Measurements from ENCODE around the gene DLG1. TPM values are rescaled to one million over a fixed set of nuclear protein-coding genes. Genes with fewer than 3 reads are reported as not detected.

Gene DLG1
- 59.3 TPM for polyA plus RNA-seq (2013, experiment 1 of 2)
- polyA plus RNA-seq (2013, experiment 2 of 2), result 70.9 TPM

DNA sequence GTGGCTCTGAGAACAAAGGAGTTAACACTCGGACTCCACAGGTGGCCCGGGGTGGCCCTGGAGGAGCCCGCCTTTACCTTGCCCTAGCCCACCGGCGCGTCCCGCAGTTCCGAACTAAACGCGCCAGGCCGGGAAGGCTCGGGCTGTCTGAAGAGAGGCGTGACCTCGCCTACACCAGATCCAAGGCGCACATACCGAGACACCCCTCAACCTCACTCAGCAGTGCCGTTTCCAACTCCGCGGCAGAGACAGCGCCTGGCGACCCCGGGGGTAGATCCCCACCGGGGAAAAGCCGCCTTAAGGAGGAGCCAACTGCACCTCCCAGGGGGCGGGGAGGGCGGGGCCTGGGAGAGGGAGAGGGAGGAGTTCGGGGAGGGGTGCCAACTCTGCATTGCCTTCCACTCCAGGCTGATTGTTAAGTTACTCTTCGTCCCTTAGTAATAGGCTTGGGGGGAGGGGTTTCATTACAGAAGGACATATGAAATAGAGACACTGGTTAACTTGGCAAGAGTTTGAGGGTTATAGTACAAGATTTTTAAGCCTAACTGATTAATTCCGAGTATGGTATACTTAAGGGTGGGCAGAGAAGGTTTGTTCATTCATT is at the start of gene DLG1:
TSS of gene DLG1 (minus strand) at position 272 of the 604 bp plus-strand sequence. CDS start 1,408 bp downstream, outside the sequence.
- Histone ChIP-seq H3K4me1 (ENCODE audit: control insufficient read depth, insufficient read depth, low read length, poor library complexity, severe bottlenecking) (peaks cover 4% of the 10 kb centered on the region), H3K27ac (ENCODE audit: low read depth, low read length, severe bottlenecking) (peak within 1 kb of the TSS; percentile 89), H3K36me3 (ENCODE audit: control insufficient read depth, insufficient read depth, low read length) (peaks cover 23% of the 10 kb centered on the region), H3K9me3 (ENCODE audit: control insufficient read depth, low read length) (no peaks in the 10 kb centered on the region), H3K4me3 (ENCODE audit: extremely low read depth, insufficient read depth, low read length, poor library complexity, severe bottlenecking) (peak within 1 kb of the TSS; percentile 76)
- WGBS, 2 experiments (ENCODE audit: insufficient coverage in 2 of 2), result 0% methylated on average over 16 to 21 of the region's 29 CpGs

DNA sequence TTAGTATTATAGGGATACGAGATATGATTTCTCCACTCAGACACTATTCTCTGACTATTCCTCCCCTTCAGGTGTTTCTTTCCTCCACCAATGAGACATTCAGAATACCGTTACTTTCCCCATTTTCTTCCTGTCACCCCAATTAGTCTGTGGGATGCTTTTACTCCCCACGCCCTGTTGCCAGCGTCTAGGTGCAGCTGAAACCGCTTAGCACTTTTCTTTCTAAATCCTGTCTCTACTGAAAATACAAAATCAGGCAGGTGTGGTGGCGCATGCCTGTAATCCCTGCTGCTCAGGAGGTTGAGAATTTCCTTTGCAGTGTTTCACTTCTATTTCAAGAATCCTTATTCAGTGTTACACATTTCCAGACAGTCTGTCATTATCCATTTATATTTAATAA is 49.6 kb upstream of the DLG1 start:
- WGBS, 2 experiments (ENCODE audit: insufficient coverage in 2 of 2), result 87 to 90% methylated on average over 2 to 5 of the region's 6 CpGs
- H3K4me1 ChIP-seq (ENCODE audit: control insufficient read depth, insufficient read depth, low read length, poor library complexity, severe bottlenecking), result peaks cover 4% of the 10 kb centered on the region
- no peak overlapping the region for H3K27ac ChIP-seq (ENCODE audit: low read depth, low read length, severe bottlenecking)
- no peak overlapping the region for H3K4me3 ChIP-seq (ENCODE audit: extremely low read depth, insufficient read depth, low read length, poor library complexity, severe bottlenecking)
- no peaks in the 10 kb centered on the region for H3K36me3 ChIP-seq (ENCODE audit: control insufficient read depth, insufficient read depth, low read length)
- no peaks in the 10 kb centered on the region for H3K9me3 ChIP-seq (ENCODE audit: control insufficient read depth, low read length)

DNA sequence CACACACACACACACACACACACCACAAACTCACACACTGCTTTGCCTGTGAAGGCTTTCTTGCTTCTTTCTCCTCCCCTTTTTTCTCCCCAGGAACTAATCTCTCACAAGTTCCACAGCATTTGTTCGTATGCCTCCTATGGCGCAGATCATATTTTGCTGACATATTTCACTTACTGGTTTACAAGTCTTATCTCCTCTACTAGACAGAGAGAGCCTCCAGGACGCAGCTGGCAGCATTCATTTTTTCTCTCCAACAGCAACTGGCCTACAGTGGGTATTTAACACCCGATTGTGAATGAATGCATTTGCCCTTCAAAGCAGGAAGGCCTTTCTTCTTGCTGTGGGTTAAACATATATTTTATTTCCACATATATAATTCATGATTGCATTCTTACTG is 47.0 kb upstream of the DLG1 start:
- Histone ChIP-seq H3K36me3 (ENCODE audit: control insufficient read depth, insufficient read depth, low read length) (no peaks in the 10 kb centered on the region), H3K4me1 (ENCODE audit: control insufficient read depth, insufficient read depth, low read length, poor library complexity, severe bottlenecking) (peaks cover 4% of the 10 kb centered on the region), H3K27ac (ENCODE audit: low read depth, low read length, severe bottlenecking) (no peak overlapping the region), H3K4me3 (ENCODE audit: extremely low read depth, insufficient read depth, low read length, poor library complexity, severe bottlenecking) (no peak overlapping the region), H3K9me3 (ENCODE audit: control insufficient read depth, low read length) (no peaks in the 10 kb centered on the region)
- WGBS, 2 experiments (ENCODE audit: insufficient coverage in 2 of 2), result 86 to 97% methylated on average over 3 of the region's 4 CpGs

DNA sequence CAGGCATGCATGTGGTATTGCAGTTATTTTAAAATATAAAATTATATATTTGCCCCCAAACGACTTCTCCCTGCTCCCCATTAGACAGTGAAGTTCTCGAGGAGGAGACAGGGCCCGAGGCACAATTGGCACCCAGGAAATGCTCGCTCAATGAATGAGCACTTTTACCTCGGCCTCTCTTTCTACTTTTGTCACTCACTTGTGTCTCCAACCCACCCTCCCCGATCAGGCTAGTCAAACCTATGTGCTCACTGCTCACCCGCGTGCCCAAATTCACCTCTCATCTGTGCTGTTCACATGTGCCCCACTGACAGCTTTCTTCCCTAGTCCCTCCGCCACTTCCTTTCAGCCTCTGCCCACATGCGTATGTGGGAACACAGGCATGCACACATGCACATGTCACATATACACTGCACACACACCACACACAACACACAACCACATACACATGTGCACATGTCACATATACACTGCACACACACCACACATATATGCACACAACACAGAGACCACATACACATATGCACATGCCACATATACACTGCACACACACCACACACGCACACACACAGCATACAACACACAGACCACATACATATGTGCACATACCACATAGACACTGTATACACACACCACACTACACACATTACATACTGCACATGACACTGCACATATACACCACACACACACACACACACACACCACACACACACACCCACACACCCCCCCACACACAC is 46.3 kb upstream of the DLG1 start:
- H3K27ac ChIP-seq (ENCODE audit: low read depth, low read length, severe bottlenecking), result no peak overlapping the region
- no peaks in the 10 kb centered on the region for H3K36me3 ChIP-seq (ENCODE audit: control insufficient read depth, insufficient read depth, low read length)
- no peak overlapping the region for H3K4me3 ChIP-seq (ENCODE audit: extremely low read depth, insufficient read depth, low read length, poor library complexity, severe bottlenecking)
- peaks cover 9% of the 10 kb centered on the region for H3K4me1 ChIP-seq (ENCODE audit: control insufficient read depth, insufficient read depth, low read length, poor library complexity, severe bottlenecking)
- WGBS, 2 experiments (ENCODE audit: insufficient coverage in 2 of 2), result 93 to 96% methylated on average over 8 to 9 of the region's 11 CpGs
- no peaks in the 10 kb centered on the region for H3K9me3 ChIP-seq (ENCODE audit: control insufficient read depth, low read length)

- 88 to 89% methylated on average over 9 to 10 of the region's 10 CpGs for WGBS, 2 experiments (ENCODE audit: insufficient coverage in 2 of 2)
- Histone ChIP-seq H3K4me1 (ENCODE audit: control insufficient read depth, insufficient read depth, low read length, poor library complexity, severe bottlenecking) (peaks cover 14% of the 10 kb centered on the region), H3K27ac (ENCODE audit: low read depth, low read length, severe bottlenecking) (no peak overlapping the region), H3K9me3 (ENCODE audit: control insufficient read depth, low read length) (no peaks in the 10 kb centered on the region), H3K36me3 (ENCODE audit: control insufficient read depth, insufficient read depth, low read length) (no peaks in the 10 kb centered on the region), H3K4me3 (ENCODE audit: extremely low read depth, insufficient read depth, low read length, poor library complexity, severe bottlenecking) (no peak overlapping the region)
Observed at GRCh38 chr3:197343656-197344408, 45.4 kb upstream of the DLG1 start.

DNA sequence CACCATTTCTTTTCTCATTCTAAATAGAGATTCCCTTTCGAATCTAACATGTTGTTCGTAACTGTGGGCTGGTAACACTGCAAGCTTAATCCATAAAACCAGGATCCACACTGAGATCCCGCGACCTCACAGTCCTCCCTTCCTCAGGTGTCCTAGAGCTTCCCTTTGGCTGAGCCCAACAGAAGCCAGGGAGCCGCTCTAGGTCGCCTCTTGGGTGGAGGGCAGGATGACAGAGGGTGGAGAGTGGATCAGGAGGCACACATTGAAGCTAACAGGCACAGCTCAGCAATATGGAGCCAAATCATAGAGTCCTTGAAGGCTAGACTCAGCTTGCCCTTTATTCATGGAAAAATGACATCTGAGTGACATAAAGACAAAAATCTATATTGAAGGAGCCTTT is 44.7 kb upstream of the DLG1 start:
- Histone ChIP-seq H3K36me3 (ENCODE audit: control insufficient read depth, insufficient read depth, low read length) (no peaks in the 10 kb centered on the region), H3K9me3 (ENCODE audit: control insufficient read depth, low read length) (no peaks in the 10 kb centered on the region), H3K4me1 (ENCODE audit: control insufficient read depth, insufficient read depth, low read length, poor library complexity, severe bottlenecking) (peaks cover 14% of the 10 kb centered on the region), H3K27ac (ENCODE audit: low read depth, low read length, severe bottlenecking) (no peak overlapping the region), H3K4me3 (ENCODE audit: extremely low read depth, insufficient read depth, low read length, poor library complexity, severe bottlenecking) (no peak overlapping the region)
- 83 to 90% methylated on average over 1 to 4 of the region's 6 CpGs for WGBS, 2 experiments (ENCODE audit: insufficient coverage in 2 of 2)

- no peaks in the 10 kb centered on the region for H3K9me3 ChIP-seq (ENCODE audit: control insufficient read depth, low read length)
- H3K36me3 ChIP-seq (ENCODE audit: control insufficient read depth, insufficient read depth, low read length), result no peaks in the 10 kb centered on the region
- peaks cover 14% of the 10 kb centered on the region for H3K4me1 ChIP-seq (ENCODE audit: control insufficient read depth, insufficient read depth, low read length, poor library complexity, severe bottlenecking)
- no peak overlapping the region for H3K27ac ChIP-seq (ENCODE audit: low read depth, low read length, severe bottlenecking)
- no peak overlapping the region for H3K4me3 ChIP-seq (ENCODE audit: extremely low read depth, insufficient read depth, low read length, poor library complexity, severe bottlenecking)
Observed at GRCh38 chr3:197340521-197340871, 42.1 kb upstream of the DLG1 start.

GRCh38 chr3:197339841-197340520 is 41.6 kb upstream of the DLG1 start:
- no peak overlapping the region for H3K4me3 ChIP-seq (ENCODE audit: extremely low read depth, insufficient read depth, low read length, poor library complexity, severe bottlenecking)
- H3K36me3 ChIP-seq (ENCODE audit: control insufficient read depth, insufficient read depth, low read length), result no peaks in the 10 kb centered on the region
- no peaks in the 10 kb centered on the region for H3K9me3 ChIP-seq (ENCODE audit: control insufficient read depth, low read length)
- peaks cover 14% of the 10 kb centered on the region for H3K4me1 ChIP-seq (ENCODE audit: control insufficient read depth, insufficient read depth, low read length, poor library complexity, severe bottlenecking)
- H3K27ac ChIP-seq (ENCODE audit: low read depth, low read length, severe bottlenecking), result peak overlapping the region; percentile 66
- 67 to 68% methylated on average over 8 of the region's 12 CpGs for WGBS, 2 experiments (ENCODE audit: insufficient coverage in 2 of 2)

DNA sequence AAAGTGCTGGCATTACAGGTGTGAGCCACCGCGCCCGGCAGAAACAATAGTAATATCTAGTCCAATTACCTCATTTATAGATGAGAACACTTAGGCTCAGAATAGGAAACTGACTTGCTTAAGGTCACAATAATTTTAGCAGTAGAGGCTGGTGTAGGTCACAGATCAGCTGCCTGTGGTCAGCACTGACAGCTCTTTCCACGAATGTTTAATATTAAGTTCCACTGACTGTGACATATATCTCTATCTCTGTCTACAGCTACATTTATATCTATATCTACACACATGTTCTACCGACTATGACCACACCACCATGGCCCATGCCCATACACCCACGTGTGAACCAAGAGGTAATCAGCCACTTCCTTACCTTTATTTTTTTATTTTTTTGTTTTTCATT is 40.2 kb upstream of the DLG1 start:
- WGBS, 2 experiments (ENCODE audit: insufficient coverage in 2 of 2), result 92 to 100% methylated on average over 3 of the region's 6 CpGs
- Histone ChIP-seq H3K4me3 (ENCODE audit: extremely low read depth, insufficient read depth, low read length, poor library complexity, severe bottlenecking) (no peak overlapping the region), H3K9me3 (ENCODE audit: control insufficient read depth, low read length) (no peaks in the 10 kb centered on the region), H3K4me1 (ENCODE audit: control insufficient read depth, insufficient read depth, low read length, poor library complexity, severe bottlenecking) (peaks cover 11% of the 10 kb centered on the region), H3K27ac (ENCODE audit: low read depth, low read length, severe bottlenecking) (no peak overlapping the region), H3K36me3 (ENCODE audit: control insufficient read depth, insufficient read depth, low read length) (no peaks in the 10 kb centered on the region)

DNA sequence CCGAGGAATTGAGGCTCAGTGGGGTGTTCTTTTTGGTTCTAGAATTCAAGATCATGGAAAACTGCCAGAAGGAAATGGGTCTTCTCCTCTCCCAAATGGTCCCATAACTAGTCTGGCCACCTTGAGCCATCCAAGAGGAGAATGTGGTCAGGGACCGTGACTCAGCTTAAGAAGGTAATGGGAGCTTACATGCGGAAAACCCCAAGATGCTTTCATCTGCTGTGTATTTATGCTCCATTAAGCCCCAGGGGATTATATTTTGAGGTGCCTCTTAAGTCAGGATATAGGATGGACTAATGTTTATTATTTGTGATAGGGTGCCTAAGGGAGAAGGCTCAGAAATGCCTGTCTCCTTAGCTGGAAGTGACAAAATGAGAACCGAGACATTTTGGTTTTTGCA is 39.2 kb upstream of the DLG1 start:
- WGBS, 2 experiments (ENCODE audit: insufficient coverage in 2 of 2), result 94 to 96% methylated on average over 2 to 4 of the region's 4 CpGs
- H3K4me3 ChIP-seq (ENCODE audit: extremely low read depth, insufficient read depth, low read length, poor library complexity, severe bottlenecking), result no peak overlapping the region
- no peaks in the 10 kb centered on the region for H3K9me3 ChIP-seq (ENCODE audit: control insufficient read depth, low read length)
- H3K36me3 ChIP-seq (ENCODE audit: control insufficient read depth, insufficient read depth, low read length), result no peaks in the 10 kb centered on the region
- peaks cover 11% of the 10 kb centered on the region for H3K4me1 ChIP-seq (ENCODE audit: control insufficient read depth, insufficient read depth, low read length, poor library complexity, severe bottlenecking)
- no peak overlapping the region for H3K27ac ChIP-seq (ENCODE audit: low read depth, low read length, severe bottlenecking)

Data from mesodermal cell (in vitro differentiated cells).